HepG2 (cell line): ENCODE results near the gene HMCN1.

Experiments used
- ZNF274 ChIP-seq: sonication (generic); formaldehyde crosslinking; IDR thresholded peaks from 2 replicates; pipeline ENCODE4 v1.5.1; 2020; ENCODE audit warnings: mild to moderate bottlenecking, missing genetic modification reagents
- TF ChIP-seq, protein P1 (sequence below): sonication (generic); formaldehyde crosslinking; IDR thresholded peaks from 2 replicates; pipeline ENCODE4 v1.5.0; 2020; ENCODE audit warnings: mild to moderate bottlenecking, missing genetic modification reagents, moderate library complexity
- TF ChIP-seq, protein P2 (sequence below): sonication (generic); formaldehyde crosslinking; IDR thresholded peaks from 2 replicates; pipeline ENCODE4 v1.5.0; 2020; ENCODE audit warnings: mild to moderate bottlenecking, low read depth, missing genetic modification reagents, borderline replicate concordance

DNA sequence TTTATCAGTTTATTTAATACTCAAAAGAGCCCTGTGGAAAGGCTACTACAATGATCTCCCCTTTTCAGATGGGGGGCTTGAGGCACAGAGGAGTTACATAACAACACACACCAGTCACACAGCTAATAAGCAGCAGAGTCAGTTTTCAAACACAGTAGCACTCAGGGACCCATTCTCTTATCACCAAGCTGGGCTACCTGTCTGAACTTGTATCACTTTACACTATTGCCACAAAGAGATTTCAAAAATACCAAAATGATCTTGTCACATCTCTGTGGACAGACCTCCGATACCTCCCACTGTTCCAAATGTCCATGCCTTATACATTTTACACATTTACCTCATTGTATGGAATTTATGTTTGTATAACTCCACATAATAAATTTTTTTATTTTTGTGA, 506.2 kb downstream of the HMCN1 start:
- TF ChIP-seq, protein P1, sequence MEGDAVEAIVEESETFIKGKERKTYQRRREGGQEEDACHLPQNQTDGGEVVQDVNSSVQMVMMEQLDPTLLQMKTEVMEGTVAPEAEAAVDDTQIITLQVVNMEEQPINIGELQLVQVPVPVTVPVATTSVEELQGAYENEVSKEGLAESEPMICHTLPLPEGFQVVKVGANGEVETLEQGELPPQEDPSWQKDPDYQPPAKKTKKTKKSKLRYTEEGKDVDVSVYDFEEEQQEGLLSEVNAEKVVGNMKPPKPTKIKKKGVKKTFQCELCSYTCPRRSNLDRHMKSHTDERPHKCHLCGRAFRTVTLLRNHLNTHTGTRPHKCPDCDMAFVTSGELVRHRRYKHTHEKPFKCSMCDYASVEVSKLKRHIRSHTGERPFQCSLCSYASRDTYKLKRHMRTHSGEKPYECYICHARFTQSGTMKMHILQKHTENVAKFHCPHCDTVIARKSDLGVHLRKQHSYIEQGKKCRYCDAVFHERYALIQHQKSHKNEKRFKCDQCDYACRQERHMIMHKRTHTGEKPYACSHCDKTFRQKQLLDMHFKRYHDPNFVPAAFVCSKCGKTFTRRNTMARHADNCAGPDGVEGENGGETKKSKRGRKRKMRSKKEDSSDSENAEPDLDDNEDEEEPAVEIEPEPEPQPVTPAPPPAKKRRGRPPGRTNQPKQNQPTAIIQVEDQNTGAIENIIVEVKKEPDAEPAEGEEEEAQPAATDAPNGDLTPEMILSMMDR (CRISPR knock-in tag) = no peak
- TF ChIP-seq, protein P2, sequence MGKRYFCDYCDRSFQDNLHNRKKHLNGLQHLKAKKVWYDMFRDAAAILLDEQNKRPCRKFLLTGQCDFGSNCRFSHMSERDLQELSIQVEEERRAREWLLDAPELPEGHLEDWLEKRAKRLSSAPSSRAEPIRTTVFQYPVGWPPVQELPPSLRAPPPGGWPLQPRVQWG (CRISPR knock-in tag) = no peak
- no peak for TF ChIP-seq ZNF274 (CRISPR knock-in tag)
